ENCODE data around the gene KLK1. TPM values are rescaled to one million over a fixed set of nuclear protein-coding genes. Genes with fewer than 3 reads are reported as not detected.

The KLK1 gene
- total and polyA plus RNA-seq, 4 donors, result 0.25 to 0.92 (median 0.83) TPM; not detected in 1

DNA sequence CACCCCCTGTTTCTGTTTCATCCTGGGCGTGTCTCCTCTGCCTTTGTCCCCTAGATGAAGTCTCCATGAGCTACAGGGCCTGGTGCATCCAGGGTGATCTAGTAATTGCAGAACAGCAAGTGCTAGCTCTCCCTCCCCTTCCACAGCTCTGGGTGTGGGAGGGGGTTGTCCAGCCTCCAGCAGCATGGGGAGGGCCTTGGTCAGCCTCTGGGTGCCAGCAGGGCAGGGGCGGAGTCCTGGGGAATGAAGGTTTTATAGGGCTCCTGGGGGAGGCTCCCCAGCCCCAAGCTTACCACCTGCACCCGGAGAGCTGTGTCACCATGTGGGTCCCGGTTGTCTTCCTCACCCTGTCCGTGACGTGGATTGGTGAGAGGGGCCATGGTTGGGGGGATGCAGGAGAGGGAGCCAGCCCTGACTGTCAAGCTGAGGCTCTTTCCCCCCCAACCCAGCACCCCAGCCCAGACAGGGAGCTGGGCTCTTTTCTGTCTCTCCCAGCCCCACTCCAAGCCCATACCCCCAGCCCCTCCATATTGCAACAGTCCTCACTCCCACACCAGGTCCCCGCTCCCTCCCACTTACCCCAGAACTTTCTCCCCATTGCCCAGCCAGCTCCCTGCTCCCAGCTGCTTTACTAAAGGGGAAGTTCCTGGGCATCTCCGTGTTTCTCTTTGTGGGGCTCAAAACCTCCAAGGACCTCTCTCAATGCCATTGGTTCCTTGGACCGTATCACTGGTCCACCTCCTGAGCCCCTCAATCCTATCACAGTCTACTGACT is 31.2 kb upstream of the KLK1 start, which contains the start of gene KLK3:
Gene KLK3, plus strand, starts transcription at position 280 of the 775 bp plus-strand sequence. Its CDS starts 41 bp downstream, at position 321.
- DNase-seq, result no peak
- H3K4me1 ChIP-seq (ENCODE audit: control insufficient read depth in 5 of 5, insufficient read depth in 5 of 5, low read length in 5 of 5), result no peaks in the 10 kb centered on the region
- peaks cover 0 to 24% (median 2%) of the 10 kb centered on the region in 3 donors for H3K27me3 ChIP-seq (ENCODE audit: control insufficient read depth in 3 of 3, insufficient read depth in 3 of 3, low read length in 2 of 3)
- no peak within 1 kb of the TSS for H3K9ac ChIP-seq (ENCODE audit: insufficient read depth in 1 of 2, low read length in 2 of 2)
- no peak within 1 kb of the TSS for H3K27ac ChIP-seq (ENCODE audit: low read depth in 1 of 2, low read length in 1 of 2)
- peaks cover 0 to 2% (median 0%) of the 10 kb centered on the region in 4 donors for H3K9me3 ChIP-seq (ENCODE audit: control insufficient read depth in 4 of 4, insufficient read depth in 3 of 4, low read length in 3 of 4)
- no peak within 1 kb of the TSS for H3K4me3 ChIP-seq
- ATAC-seq (ENCODE audit: insufficient read depth, low FRiP score), result no peak
- TF ChIP-seq, protein P1, sequence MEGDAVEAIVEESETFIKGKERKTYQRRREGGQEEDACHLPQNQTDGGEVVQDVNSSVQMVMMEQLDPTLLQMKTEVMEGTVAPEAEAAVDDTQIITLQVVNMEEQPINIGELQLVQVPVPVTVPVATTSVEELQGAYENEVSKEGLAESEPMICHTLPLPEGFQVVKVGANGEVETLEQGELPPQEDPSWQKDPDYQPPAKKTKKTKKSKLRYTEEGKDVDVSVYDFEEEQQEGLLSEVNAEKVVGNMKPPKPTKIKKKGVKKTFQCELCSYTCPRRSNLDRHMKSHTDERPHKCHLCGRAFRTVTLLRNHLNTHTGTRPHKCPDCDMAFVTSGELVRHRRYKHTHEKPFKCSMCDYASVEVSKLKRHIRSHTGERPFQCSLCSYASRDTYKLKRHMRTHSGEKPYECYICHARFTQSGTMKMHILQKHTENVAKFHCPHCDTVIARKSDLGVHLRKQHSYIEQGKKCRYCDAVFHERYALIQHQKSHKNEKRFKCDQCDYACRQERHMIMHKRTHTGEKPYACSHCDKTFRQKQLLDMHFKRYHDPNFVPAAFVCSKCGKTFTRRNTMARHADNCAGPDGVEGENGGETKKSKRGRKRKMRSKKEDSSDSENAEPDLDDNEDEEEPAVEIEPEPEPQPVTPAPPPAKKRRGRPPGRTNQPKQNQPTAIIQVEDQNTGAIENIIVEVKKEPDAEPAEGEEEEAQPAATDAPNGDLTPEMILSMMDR (IDR thresholded peaks at IDR 0.05; ENCODE audit: control extremely low read depth, extremely low read depth), result no peak
- H3K36me3 ChIP-seq (ENCODE audit: control insufficient read depth in 4 of 4, insufficient read depth in 4 of 4, low read length in 4 of 4), result no peaks in the 10 kb centered on the region
- WGBS, 2 donors, result 55 to 61% methylated on average over 8 to 9 of the region's 9 CpGs

DNA sequence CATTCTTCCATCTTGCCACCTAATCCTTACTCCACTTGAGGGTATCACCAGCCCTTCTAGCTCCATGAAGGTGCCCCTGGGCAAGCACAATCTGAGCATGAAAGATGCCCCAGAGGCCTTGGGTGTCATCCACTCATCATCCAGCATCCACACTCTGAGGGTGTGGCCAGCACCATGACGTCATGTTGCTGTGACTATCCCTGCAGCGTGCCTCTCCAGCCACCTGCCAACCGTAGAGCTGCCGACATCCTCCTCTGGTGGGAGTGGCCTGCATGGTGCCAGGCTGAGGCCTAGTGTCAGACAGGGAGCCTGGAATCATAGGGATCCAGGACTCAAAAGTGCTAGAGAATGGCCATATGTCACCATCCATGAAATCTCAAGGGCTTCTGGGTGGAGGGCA is 28.0 kb upstream of the KLK1 start:
- H3K4me3 ChIP-seq, result no peak overlapping the region
- H3K9me3 ChIP-seq (ENCODE audit: control insufficient read depth in 4 of 4, insufficient read depth in 3 of 4, low read length in 3 of 4), result peaks cover 0 to 2% (median 0%) of the 10 kb centered on the region in 4 donors
- 69 to 84% methylated on average over 4 of the region's 4 CpGs for WGBS, 2 donors
- H3K27ac ChIP-seq (ENCODE audit: low read depth in 1 of 2, low read length in 1 of 2), result no peak overlapping the region
- no peak for DNase-seq
- no peak overlapping the region for H3K9ac ChIP-seq (ENCODE audit: insufficient read depth in 1 of 2, low read length in 2 of 2)
- no peaks in the 10 kb centered on the region for H3K4me1 ChIP-seq (ENCODE audit: control insufficient read depth in 5 of 5, insufficient read depth in 5 of 5, low read length in 5 of 5)
- no peak for ATAC-seq (ENCODE audit: insufficient read depth, low FRiP score)
- TF ChIP-seq, protein P1 (IDR thresholded peaks at IDR 0.05; ENCODE audit: control extremely low read depth, extremely low read depth), result no peak
- peaks cover 0 to 6% (median 0%) of the 10 kb centered on the region in 3 donors for H3K27me3 ChIP-seq (ENCODE audit: control insufficient read depth in 3 of 3, insufficient read depth in 3 of 3, low read length in 2 of 3)
- H3K36me3 ChIP-seq (ENCODE audit: control insufficient read depth in 4 of 4, insufficient read depth in 4 of 4, low read length in 4 of 4), result no peaks in the 10 kb centered on the region

DNA sequence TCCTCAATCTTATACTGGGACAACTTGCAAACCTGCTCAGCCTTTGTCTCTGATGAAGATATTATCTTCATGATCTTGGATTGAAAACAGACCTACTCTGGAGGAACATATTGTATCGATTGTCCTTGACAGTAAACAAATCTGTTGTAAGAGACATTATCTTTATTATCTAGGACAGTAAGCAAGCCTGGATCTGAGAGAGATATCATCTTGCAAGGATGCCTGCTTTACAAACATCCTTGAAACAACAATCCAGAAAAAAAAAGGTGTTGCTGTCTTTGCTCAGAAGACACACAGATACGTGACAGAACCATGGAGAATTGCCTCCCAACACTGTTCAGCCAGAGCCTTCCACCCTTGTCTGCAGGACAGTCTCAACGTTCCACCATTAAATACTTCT is 27.2 kb upstream of the KLK1 start:
- peaks cover 0 to 6% (median 0%) of the 10 kb centered on the region in 3 donors for H3K27me3 ChIP-seq (ENCODE audit: control insufficient read depth in 3 of 3, insufficient read depth in 3 of 3, low read length in 2 of 3)
- ATAC-seq (ENCODE audit: insufficient read depth, low FRiP score) (no peak), DNase-seq (no peak)
- no peak overlapping the region for H3K27ac ChIP-seq (ENCODE audit: low read depth in 1 of 2, low read length in 1 of 2)
- 44 to 61% methylated on average over 3 of the region's 3 CpGs for WGBS, 2 donors
- peaks cover 0 to 2% (median 0%) of the 10 kb centered on the region in 4 donors for H3K9me3 ChIP-seq (ENCODE audit: control insufficient read depth in 4 of 4, insufficient read depth in 3 of 4, low read length in 3 of 4)
- TF ChIP-seq, protein P1 (IDR thresholded peaks at IDR 0.05; ENCODE audit: control extremely low read depth, extremely low read depth), result no peak
- no peaks in the 10 kb centered on the region for H3K4me1 ChIP-seq (ENCODE audit: control insufficient read depth in 5 of 5, insufficient read depth in 5 of 5, low read length in 5 of 5)
- no peak overlapping the region for H3K9ac ChIP-seq (ENCODE audit: insufficient read depth in 1 of 2, low read length in 2 of 2)
- no peak overlapping the region for H3K4me3 ChIP-seq
- no peaks in the 10 kb centered on the region for H3K36me3 ChIP-seq (ENCODE audit: control insufficient read depth in 4 of 4, insufficient read depth in 4 of 4, low read length in 4 of 4)

Data from lung (tissue), 12 donors.